Stimulated activated CD8-positive, alpha-beta memory T cell treated with anti-CD3 and anti-CD28 coated beads, Interleukin-12 subunit alpha, Interleukin-12 subunit beta, amount 100 ng/mL, for 1 hour (primary cell): ENCODE data around the gene CEL.
A peak's percentile ranks its signal among the peaks of the same experiment; 100 is the strongest.
"Not testable (repeated sequence)": the region's sequence is repeated elsewhere in the genome, so short reads cannot be mapped to it uniquely, and the experiment has no call there.

Experiments
- DNase-seq: peaks from one replicate; pipeline ENCODE4 v3.0.0-alpha.2; 2020; ENCODE audit warnings: low read depth

Gene CEL

GRCh38 chr9:133086212-133086860 lies 24.6 kb downstream of the CEL start:
- not testable (repeated sequence) for DNase-seq

GRCh38 chr9:133086894-133087293 lies 25.1 kb downstream of the CEL start:
- no peak for DNase-seq

GRCh38 chr9:133087429-133088145 lies 25.8 kb downstream of the CEL start:
- DNase-seq = no peak

GRCh38 chr9:133088146-133088750 lies 26.5 kb downstream of the CEL start:
- no peak for DNase-seq

- DNase-seq = no peak
These were observed 27.0 kb downstream of the CEL start for GRCh38 chr9:133088756-133089155.

- DNase-seq = no peak
These were observed 27.5 kb downstream of the CEL start for GRCh38 chr9:133089271-133089671.

GRCh38 chr9:133090187-133090586 lies 28.4 kb downstream of the CEL start:
- no peak for DNase-seq

GRCh38 chr9:133090752-133091385 lies 29.1 kb downstream of the CEL start:
- no peak for DNase-seq

- not testable (repeated sequence) for DNase-seq
These were observed 32.6 kb downstream of the CEL start for GRCh38 chr9:133094351-133094750.

GRCh38 chr9:133094842-133095393 lies 33.1 kb downstream of the CEL start:
- DNase-seq = no peak

GRCh38 chr9:133098104-133098754 lies 36.4 kb downstream of the CEL start:
- no peak for DNase-seq

GRCh38 chr9:133098871-133099270 lies 37.1 kb downstream of the CEL start:
- no peak for DNase-seq

- DNase-seq = no peak
These were observed 38.1 kb downstream of the CEL start for GRCh38 chr9:133099726-133100505.

GRCh38 chr9:133100506-133101355 lies 39.0 kb downstream of the CEL start:
- no peak for DNase-seq

- no peak for DNase-seq
These were observed 39.8 kb downstream of the CEL start for GRCh38 chr9:133101356-133102189.

- no peak for DNase-seq
These were observed 40.6 kb downstream of the CEL start for GRCh38 chr9:133102190-133103021.

GRCh38 chr9:133103183-133103986 lies 41.6 kb downstream of the CEL start:
- DNase-seq = peak; percentile 36
